Right lobe of liver (tissue), 6 donors: Measurements from ENCODE around the gene SETBP1. TPM values are rescaled to one million over a fixed set of nuclear protein-coding genes. Genes with fewer than 3 reads are reported as not detected.

Source experiments
- ATAC-seq, 4 donors: fragments of 200-7000 bp; cut with Tn5 transposase; one replicate each; pipeline ENCODE4 v1.9.1; 2020; ENCODE audit warnings: mild to moderate bottlenecking in 4 of 4, moderate library complexity in 4 of 4
- DNase-seq, 3 donors: peaks; one replicate each; pipeline ENCODE4 v3.0.0-alpha.2; 2020
- H3K27ac ChIP-seq, 3 donors: fragments of 200-600 bp; one replicate each; pipeline ENCODE4 v1.8.0; 2022
- H3K27me3 ChIP-seq, 2 donors: fragments of 200-600 bp; one replicate each; pipeline ENCODE4 v1.8.0; 2022
- H3K36me3 ChIP-seq, 4 donors: fragments of 200-600 bp; sonication (generic) in 1 of 4; one replicate each; pipeline versions ENCODE4 v1.5.1 to v1.8.0; 2017 to 2022; ENCODE audit warnings: control low read depth in 1 of 4
- H3K4me1 ChIP-seq, 4 donors: fragments of 200-600 bp; sonication (generic) in 1 of 4; one replicate each; pipeline versions ENCODE4 v1.5.1 to v1.8.0; 2017 to 2022; ENCODE audit warnings: control low read depth in 1 of 4
- H3K4me3 ChIP-seq, 3 donors: fragments of 200-600 bp; one replicate each; pipeline ENCODE4 v1.8.0; 2022
- H3K9me3 ChIP-seq, 4 donors: fragments of 200-600 bp; sonication (generic) in 1 of 4; one replicate each; pipeline versions ENCODE4 v1.5.1 to v1.8.0; 2017 to 2022; ENCODE audit warnings: control low read depth in 1 of 4
- POLR2A ChIP-seq: fragments of 450-650 bp; IDR thresholded peaks from one replicate; pipeline ENCODE4 v1.6.1; 2017; ENCODE audit warnings: antibody characterized with exemption, mild to moderate bottlenecking
- WGBS: methylation state at CpG from one replicate; pipeline ENCODE4 v1.1.6; 2018; ENCODE audit warnings: low coverage, low lambda C conversion rate; ENCODE audit not compliant: insufficient coverage; ENCODE audit errors: missing lambda C conversion rate; 5-methylcytosine and 5-hydroxymethylcytosine counted together
- intact Hi-C, 2 donors: fragments of 100-400 bp; cut with DNase I; formaldehyde crosslinking; loops; one replicate each; pipeline versions ENCODE4 v1.11.2 to v1.14.1; 2022
- total RNA-seq, 6 experiments: library from RNA; depleted of rRNA in 2 of 6; stranded (reverse); fragments of >200 nt in 2 of 6; fragmentation: NEBNext Ultra II Directional in 3 of 6; extraction: Animal tissue kit (Norgen Biotek cat#: 25700) in 3 of 6; gene quantifications; one replicate each; pipeline versions ENCODE4 v1.1.0 to v1.2.4, GENCODE V29; 2016 to 2023
- TF ChIP-seq, protein P1 (sequence below), 4 donors: fragments of 200-600 bp in 3 of 4; fragments of 450-650 bp in 1 of 4; IDR thresholded peaks; one replicate each; pipeline versions ENCODE4 v1.5.1 to v1.8.0; 2016 to 2022; ENCODE audit warnings: antibody characterized with exemption in 4 of 4, mild to moderate bottlenecking in 2 of 4
- donor health status: DM: no; HTN: yes; CAD: no.
- donor health status: DM: no; HTN: no; CAD: no.
- donor health status: DM: no; HTN: no; CAD: no.
- donor health status: DM: no; HTN: yes; CAD: no.
- donor health status: DM: no; HTN: yes; CAD: no.

The SETBP1 gene
- total RNA-seq, 6 experiments from 2014 or later: 14.3 to 29.1 (median 16.6) TPM

- no peaks in the 10 kb centered on the region for H3K4me1 ChIP-seq
- DNase-seq (no peak), ATAC-seq (no peak)
- no peaks in the 10 kb centered on the region for H3K9me3 ChIP-seq
- no peaks in the 10 kb centered on the region for H3K36me3 ChIP-seq
- TF ChIP-seq, protein P1, sequence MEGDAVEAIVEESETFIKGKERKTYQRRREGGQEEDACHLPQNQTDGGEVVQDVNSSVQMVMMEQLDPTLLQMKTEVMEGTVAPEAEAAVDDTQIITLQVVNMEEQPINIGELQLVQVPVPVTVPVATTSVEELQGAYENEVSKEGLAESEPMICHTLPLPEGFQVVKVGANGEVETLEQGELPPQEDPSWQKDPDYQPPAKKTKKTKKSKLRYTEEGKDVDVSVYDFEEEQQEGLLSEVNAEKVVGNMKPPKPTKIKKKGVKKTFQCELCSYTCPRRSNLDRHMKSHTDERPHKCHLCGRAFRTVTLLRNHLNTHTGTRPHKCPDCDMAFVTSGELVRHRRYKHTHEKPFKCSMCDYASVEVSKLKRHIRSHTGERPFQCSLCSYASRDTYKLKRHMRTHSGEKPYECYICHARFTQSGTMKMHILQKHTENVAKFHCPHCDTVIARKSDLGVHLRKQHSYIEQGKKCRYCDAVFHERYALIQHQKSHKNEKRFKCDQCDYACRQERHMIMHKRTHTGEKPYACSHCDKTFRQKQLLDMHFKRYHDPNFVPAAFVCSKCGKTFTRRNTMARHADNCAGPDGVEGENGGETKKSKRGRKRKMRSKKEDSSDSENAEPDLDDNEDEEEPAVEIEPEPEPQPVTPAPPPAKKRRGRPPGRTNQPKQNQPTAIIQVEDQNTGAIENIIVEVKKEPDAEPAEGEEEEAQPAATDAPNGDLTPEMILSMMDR (IDR thresholded peaks at IDR 0.05): no peak
- TF ChIP-seq POLR2A: no peak
- no peak overlapping the region for H3K4me3 ChIP-seq
- no peaks in the 10 kb centered on the region for H3K27me3 ChIP-seq
- WGBS: 41% methylated on average over 6 of the region's 6 CpGs
- intact Hi-C loops: no loop called here
- no peak overlapping the region for H3K27ac ChIP-seq
Observed at GRCh38 chr18:44651478-44651877, 29.2 kb upstream of the SETBP1 start.

- intact Hi-C loops: no loop called here
- H3K4me1 ChIP-seq: no peaks in the 10 kb centered on the region
- H3K9me3 ChIP-seq: no peaks in the 10 kb centered on the region
- no peaks in the 10 kb centered on the region for H3K36me3 ChIP-seq
- 78% methylated on average over 6 of the region's 6 CpGs for WGBS
- ATAC-seq (no peak), DNase-seq (no peak)
- no peak overlapping the region for H3K27ac ChIP-seq
- no peak overlapping the region for H3K4me3 ChIP-seq
- TF ChIP-seq, protein P1 (IDR thresholded peaks at IDR 0.05): no peak
- TF ChIP-seq POLR2A: no peak
- H3K27me3 ChIP-seq: no peaks in the 10 kb centered on the region
Observed at GRCh38 chr18:44651918-44652572, 28.6 kb upstream of the SETBP1 start.

DNA sequence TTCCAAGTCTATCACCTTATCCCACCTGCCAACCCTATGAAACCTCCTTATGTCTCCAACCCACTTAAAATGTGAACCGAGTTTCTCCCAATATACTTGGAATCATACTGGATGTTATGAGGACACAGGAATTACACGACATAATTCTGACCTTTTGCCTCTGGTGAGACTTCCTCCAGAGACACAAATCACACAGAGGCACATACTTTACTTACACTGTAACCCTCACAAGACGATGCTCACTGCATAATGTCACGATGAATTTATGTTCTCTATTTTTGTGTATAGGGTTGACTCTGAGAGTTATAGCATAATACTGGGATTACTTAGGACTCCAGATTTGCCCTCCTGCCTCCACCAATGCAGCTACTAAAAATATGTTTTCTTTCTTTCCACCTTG, 28.0 kb upstream of the SETBP1 start:
- Histone ChIP-seq H3K27ac (no peak overlapping the region), H3K4me1 (no peaks in the 10 kb centered on the region), H3K36me3 (no peaks in the 10 kb centered on the region), H3K4me3 (no peak overlapping the region), H3K9me3 (no peaks in the 10 kb centered on the region), H3K27me3 (no peaks in the 10 kb centered on the region)
- DNase-seq (no peak), ATAC-seq (no peak)
- TF ChIP-seq, protein P1 (IDR thresholded peaks at IDR 0.05): no peak
- no peak for TF ChIP-seq POLR2A
- 85% methylated on average over 4 of the region's 4 CpGs for WGBS
- intact Hi-C loops: no loop called here

DNA sequence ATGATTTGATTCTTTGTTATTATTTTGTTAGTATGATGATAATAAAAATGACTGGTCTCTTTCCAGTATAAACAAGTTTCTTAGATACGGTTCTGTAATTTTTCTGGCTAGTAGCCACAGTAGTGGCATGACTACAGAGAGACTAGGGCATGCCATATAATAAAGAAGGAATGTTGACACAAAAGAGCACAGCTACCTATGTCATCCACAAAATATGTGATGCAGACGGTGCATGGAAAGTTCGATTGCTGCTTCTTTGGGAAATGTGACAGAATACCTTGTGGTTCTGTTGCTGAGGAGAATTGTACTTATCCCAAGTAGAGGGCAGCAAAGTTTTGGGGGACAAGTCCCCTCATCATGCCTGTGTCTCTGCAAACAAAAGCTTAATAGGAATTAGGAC, 26.1 kb upstream of the SETBP1 start:
- Histone ChIP-seq H3K4me3 (no peak overlapping the region), H3K9me3 (no peaks in the 10 kb centered on the region), H3K27ac (no peak overlapping the region), H3K27me3 (no peaks in the 10 kb centered on the region), H3K36me3 (no peaks in the 10 kb centered on the region), H3K4me1 (no peaks in the 10 kb centered on the region)
- WGBS: 24% methylated on average over 3 of the region's 3 CpGs
- DNase-seq (no peak), ATAC-seq (no peak)
- TF ChIP-seq POLR2A: no peak
- TF ChIP-seq, protein P1 (IDR thresholded peaks at IDR 0.05): no peak
- intact Hi-C loops: no loop called here
